Measurements from ENCODE around the gene NR0B2.

GRCh38 chr1:26936823-26937222, 23.0 kb upstream of the NR0B2 start:
- TF ChIP-seq RAD21 (conservative IDR thresholded peaks at IDR 0.05) = no peak
- TF ChIP-seq POLR2AphosphoS5 (IDR thresholded peaks at IDR 0.05) = no peak
- TF ChIP-seq MXI1 (conservative IDR thresholded peaks at IDR 0.05; ENCODE audit: poor library complexity, severe bottlenecking) = no peak
- TF ChIP-seq, protein P1, sequence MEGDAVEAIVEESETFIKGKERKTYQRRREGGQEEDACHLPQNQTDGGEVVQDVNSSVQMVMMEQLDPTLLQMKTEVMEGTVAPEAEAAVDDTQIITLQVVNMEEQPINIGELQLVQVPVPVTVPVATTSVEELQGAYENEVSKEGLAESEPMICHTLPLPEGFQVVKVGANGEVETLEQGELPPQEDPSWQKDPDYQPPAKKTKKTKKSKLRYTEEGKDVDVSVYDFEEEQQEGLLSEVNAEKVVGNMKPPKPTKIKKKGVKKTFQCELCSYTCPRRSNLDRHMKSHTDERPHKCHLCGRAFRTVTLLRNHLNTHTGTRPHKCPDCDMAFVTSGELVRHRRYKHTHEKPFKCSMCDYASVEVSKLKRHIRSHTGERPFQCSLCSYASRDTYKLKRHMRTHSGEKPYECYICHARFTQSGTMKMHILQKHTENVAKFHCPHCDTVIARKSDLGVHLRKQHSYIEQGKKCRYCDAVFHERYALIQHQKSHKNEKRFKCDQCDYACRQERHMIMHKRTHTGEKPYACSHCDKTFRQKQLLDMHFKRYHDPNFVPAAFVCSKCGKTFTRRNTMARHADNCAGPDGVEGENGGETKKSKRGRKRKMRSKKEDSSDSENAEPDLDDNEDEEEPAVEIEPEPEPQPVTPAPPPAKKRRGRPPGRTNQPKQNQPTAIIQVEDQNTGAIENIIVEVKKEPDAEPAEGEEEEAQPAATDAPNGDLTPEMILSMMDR (IDR thresholded peaks at IDR 0.05; ENCODE audit: poor library complexity, severe bottlenecking) = no peak
- no peak for TF ChIP-seq EZH2 (IDR thresholded peaks at IDR 0.05; ENCODE audit: borderline replicate concordance, insufficient read depth, low read length, poor library complexity, severe bottlenecking)
- TF ChIP-seq TAF1 (IDR thresholded peaks at IDR 0.05; ENCODE audit: low read depth) = no peak
- no peak for TF ChIP-seq SMC3 (conservative IDR thresholded peaks at IDR 0.05; ENCODE audit: poor library complexity)
- TF ChIP-seq, protein P2, sequence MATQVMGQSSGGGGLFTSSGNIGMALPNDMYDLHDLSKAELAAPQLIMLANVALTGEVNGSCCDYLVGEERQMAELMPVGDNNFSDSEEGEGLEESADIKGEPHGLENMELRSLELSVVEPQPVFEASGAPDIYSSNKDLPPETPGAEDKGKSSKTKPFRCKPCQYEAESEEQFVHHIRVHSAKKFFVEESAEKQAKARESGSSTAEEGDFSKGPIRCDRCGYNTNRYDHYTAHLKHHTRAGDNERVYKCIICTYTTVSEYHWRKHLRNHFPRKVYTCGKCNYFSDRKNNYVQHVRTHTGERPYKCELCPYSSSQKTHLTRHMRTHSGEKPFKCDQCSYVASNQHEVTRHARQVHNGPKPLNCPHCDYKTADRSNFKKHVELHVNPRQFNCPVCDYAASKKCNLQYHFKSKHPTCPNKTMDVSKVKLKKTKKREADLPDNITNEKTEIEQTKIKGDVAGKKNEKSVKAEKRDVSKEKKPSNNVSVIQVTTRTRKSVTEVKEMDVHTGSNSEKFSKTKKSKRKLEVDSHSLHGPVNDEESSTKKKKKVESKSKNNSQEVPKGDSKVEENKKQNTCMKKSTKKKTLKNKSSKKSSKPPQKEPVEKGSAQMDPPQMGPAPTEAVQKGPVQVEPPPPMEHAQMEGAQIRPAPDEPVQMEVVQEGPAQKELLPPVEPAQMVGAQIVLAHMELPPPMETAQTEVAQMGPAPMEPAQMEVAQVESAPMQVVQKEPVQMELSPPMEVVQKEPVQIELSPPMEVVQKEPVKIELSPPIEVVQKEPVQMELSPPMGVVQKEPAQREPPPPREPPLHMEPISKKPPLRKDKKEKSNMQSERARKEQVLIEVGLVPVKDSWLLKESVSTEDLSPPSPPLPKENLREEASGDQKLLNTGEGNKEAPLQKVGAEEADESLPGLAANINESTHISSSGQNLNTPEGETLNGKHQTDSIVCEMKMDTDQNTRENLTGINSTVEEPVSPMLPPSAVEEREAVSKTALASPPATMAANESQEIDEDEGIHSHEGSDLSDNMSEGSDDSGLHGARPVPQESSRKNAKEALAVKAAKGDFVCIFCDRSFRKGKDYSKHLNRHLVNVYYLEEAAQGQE (IDR thresholded peaks at IDR 0.05; ENCODE audit: borderline replicate concordance) = no peak
